GM13977 (cell line): ENCODE data around the gene MX1.
A peak's percentile ranks its signal among the peaks of the same experiment; 100 is the strongest.
"Not testable (repeated sequence)": the region's sequence is repeated elsewhere in the genome, so short reads cannot be mapped to it uniquely, and the experiment has no call there.

Source experiments
- DNase-seq: peaks from one replicate; pipeline ENCODE4 v3.0.0; 2012; ENCODE audit warnings: low spot score
- in situ Hi-C: fragments of 300-500 bp; cut with MboI; formaldehyde crosslinking; loops from one replicate; pipeline ENCODE4 v1.12.0; 2022; ENCODE audit warnings: low sequenced_read_pairs, low pct_unique_long_range_greater_than_20kb, mixed read lengths, inconsistent platforms; ENCODE audit not compliant: unreplicated experiment
- TF ChIP-seq, protein P1 (sequence below): IDR thresholded peaks from 2 replicates; pipeline ENCODE4 v1.5.1; 2012; ENCODE audit warnings: mild to moderate bottlenecking, control low read depth; ENCODE audit not compliant: insufficient read depth; ENCODE audit errors: extremely low read depth, missing control alignments

The MX1 gene

DNA sequence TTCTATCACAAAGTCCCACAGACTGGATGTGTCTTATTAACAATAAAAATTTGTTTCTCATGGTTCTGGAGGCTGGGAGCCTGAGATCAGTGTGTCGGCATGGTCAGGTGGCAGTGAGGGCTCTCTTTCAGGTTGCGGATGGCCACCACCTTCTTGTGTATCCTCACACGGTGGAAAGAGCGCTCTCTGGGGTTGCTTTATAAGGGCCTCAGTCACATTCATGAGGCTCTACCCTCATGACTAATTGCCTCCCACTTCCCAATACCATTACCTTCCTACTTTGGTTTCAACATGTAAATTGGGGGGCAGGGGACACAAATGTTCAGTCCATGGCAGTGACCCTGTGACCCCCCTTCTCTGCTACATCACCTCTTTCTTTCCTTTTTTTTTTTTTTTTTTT lies 20.7 kb upstream of the MX1 start:
- in situ Hi-C loops = no loop called here
- TF ChIP-seq, protein P1, sequence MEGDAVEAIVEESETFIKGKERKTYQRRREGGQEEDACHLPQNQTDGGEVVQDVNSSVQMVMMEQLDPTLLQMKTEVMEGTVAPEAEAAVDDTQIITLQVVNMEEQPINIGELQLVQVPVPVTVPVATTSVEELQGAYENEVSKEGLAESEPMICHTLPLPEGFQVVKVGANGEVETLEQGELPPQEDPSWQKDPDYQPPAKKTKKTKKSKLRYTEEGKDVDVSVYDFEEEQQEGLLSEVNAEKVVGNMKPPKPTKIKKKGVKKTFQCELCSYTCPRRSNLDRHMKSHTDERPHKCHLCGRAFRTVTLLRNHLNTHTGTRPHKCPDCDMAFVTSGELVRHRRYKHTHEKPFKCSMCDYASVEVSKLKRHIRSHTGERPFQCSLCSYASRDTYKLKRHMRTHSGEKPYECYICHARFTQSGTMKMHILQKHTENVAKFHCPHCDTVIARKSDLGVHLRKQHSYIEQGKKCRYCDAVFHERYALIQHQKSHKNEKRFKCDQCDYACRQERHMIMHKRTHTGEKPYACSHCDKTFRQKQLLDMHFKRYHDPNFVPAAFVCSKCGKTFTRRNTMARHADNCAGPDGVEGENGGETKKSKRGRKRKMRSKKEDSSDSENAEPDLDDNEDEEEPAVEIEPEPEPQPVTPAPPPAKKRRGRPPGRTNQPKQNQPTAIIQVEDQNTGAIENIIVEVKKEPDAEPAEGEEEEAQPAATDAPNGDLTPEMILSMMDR = no peak

DNA sequence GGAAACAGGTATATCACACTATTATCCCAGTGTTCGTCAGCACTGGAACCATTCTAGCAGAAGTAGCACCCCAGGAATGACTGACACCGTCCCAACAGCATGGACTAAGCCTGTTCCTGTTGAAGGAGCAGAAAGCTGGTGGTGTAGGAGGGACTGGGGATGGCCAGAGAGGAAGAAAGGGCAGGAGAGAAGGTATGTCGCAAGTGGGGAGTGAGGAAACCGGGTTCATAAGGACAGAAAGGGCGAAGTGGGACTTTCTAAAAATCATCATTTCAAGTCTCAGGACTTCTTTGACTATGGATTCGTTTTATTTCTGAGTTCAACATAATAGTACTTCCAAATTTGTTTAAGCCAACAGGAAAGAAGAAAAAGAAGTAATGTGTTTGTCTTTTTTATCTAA lies 19.7 kb upstream of the MX1 start:
- in situ Hi-C loops = no loop called here
- no peak for DNase-seq
- TF ChIP-seq, protein P1 = no peak

More for the DNA sequence above, 20.7 kb upstream of the MX1 start:
- DNase-seq = no peak

DNA sequence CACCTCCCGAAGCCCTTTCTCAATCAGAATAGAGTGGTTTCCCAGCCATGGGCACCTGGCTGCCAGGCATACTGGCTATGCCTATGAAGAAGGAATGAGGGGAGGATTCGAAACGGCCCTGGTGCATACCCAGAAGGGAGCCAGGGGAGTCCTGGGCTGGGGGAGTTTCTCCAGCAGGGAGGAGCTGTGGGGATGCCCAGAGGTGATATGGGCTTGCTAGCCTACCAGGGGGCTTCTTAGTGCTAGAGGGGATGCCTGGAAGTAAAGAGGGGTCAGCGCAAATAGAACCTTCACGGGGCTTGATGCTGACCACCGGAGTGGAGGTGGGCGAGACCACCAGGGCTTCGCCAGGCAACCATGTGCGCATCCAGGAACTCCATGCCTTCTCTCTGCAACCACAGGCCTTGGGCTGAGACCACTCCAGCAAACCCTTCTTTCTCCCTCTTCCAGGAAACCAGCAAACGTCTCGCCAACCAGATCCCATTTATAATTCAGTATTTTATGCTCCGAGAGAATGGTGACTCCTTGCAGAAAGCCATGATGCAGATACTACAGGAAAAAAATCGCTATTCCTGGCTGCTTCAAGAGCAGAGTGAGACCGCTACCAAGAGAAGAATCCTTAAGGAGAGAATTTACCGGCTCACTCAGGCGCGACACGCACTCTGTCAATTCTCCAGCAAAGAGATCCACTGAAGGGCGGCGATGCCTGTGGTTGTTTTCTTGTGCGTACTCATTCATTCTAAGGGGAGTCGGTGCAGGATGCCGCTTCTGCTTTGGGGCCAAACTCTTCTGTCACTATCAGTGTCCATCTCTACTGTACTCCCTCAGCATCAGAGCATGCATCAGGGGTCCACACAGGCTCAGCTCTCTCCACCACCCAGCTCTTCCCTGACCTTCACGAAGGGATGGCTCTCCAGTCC lies 18.2 kb upstream of the MX1 start:
- in situ Hi-C loops = no loop called here
- DNase-seq = no peak
- TF ChIP-seq, protein P1 = no peak

GRCh38 chr21:41410361-41410760 lies 15.7 kb upstream of the MX1 start:
- TF ChIP-seq, protein P1 = no peak
- in situ Hi-C loops = no loop called here
- no peak for DNase-seq

- TF ChIP-seq, protein P1 = no peak
- DNase-seq = no peak
- in situ Hi-C loops = no loop called here
These were observed 15.1 kb upstream of the MX1 start for GRCh38 chr21:41410767-41411448.

DNA sequence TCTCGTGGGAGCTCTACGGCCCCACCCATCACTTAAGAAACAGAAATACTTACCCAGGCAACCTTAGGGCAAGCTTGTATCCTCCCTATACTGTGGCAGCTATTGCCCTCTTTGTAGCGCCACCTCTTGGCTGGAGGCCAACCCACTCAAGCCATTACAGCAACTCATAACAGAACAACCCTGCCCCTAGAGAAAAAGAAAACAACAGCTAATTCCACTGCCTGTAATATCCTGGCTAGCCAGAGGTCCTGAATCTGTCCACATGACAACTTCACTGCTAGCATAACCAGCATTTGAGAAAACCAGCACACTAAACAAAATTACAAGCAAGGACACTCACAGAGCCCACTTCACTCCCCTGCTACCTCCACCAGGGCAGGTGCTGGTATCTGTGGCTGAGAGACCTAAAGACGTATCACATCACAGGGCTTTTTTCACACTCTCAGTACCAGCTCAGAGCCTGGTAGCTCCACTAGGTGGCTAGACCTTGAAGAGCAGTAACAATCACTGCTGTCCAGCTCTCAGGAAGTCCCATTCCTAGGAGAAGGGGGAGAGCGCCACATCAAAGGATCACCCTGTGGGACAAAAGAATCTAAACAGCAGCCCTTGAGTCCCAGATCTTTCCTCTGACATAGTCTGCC lies 14.5 kb upstream of the MX1 start:
- DNase-seq = no peak
- TF ChIP-seq, protein P1 = peak; percentile 33
- in situ Hi-C loops = no loop called here

GRCh38 chr21:41417505-41417904 lies 8.5 kb upstream of the MX1 start:
- in situ Hi-C loops, DNase-seq: not testable (repeated sequence)
